PC-9 (cell line): Measurements from ENCODE around the gene RP2. TPM values are rescaled to one million over a fixed set of nuclear protein-coding genes. Genes with fewer than 3 reads are reported as not detected.

Experiments
- BruUV-seq: library from RNA; stranded (reverse); fragments of 400-500 nt; replicated peaks from 2 replicates; lab custom pipeline; 2021; lab: Mats Ljungman, UMichigan
- CTCF ChIA-PET: fragments of 300-600 bp; sonication (Branson Sonifier 250); formaldehyde crosslinking; loops from one replicate; lab custom pipeline; 2022; ENCODE audit warnings: antibody characterized with exemption; lab: Charles Lee
- POLR2A ChIA-PET: fragments of 300-600 bp; sonication (Branson Sonifier 250); formaldehyde crosslinking; loops from one replicate; lab custom pipeline; 2022; ENCODE audit warnings: antibody characterized with exemption; ENCODE audit not compliant: unreplicated experiment; lab: Charles Lee
- DNase-seq, 2 experiments: peaks; one replicate each; pipeline versions ENCODE4 v3.0.0 to v3.0.0-alpha.2; 2015 to 2022; ENCODE audit warnings: mixed read lengths in 1 of 2
- H2AFZ ChIP-seq: fragments of 200-600 bp; sonication (generic); 2 replicates; pipeline ENCODE4 v1.8.1; 2017; ENCODE audit warnings: antibody characterized with exemption
- H3F3A ChIP-seq: fragments of 200-600 bp; sonication (generic); 2 replicates; pipeline ENCODE4 v1.8.1; 2017; ENCODE audit warnings: antibody characterized with exemption, mild to moderate bottlenecking, low read depth; ENCODE audit not compliant: insufficient read depth
- H3K27ac ChIP-seq: fragments of 200-600 bp; sonication (generic); 2 replicates; pipeline ENCODE4 v1.6.1; 2016; ENCODE audit warnings: mixed run types
- H3K27me3 ChIP-seq: fragments of 200-600 bp; sonication (generic); 2 replicates; pipeline ENCODE4 v1.6.1; 2016; ENCODE audit warnings: low read depth, mixed run types; ENCODE audit not compliant: insufficient read depth
- H3K36me3 ChIP-seq: fragments of 200-600 bp; sonication (generic); 2 replicates; pipeline ENCODE4 v1.6.1; 2016; ENCODE audit warnings: low read depth, mixed run types
- H3K4me1 ChIP-seq: fragments of 200-600 bp; sonication (generic); replicated peaks from 2 replicates; pipeline ENCODE4 v1.6.1; 2016; ENCODE audit warnings: mixed run types; ENCODE audit not compliant: insufficient read depth
- H3K4me2 ChIP-seq: fragments of 200-600 bp; sonication (generic); 2 replicates; pipeline ENCODE4 v1.6.1; 2017; ENCODE audit warnings: mixed run types
- H3K4me3 ChIP-seq: fragments of 200-600 bp; sonication (generic); 2 replicates; pipeline ENCODE4 v1.6.1; 2016; ENCODE audit warnings: mixed run types
- H3K79me2 ChIP-seq: fragments of 200-600 bp; sonication (generic); 2 replicates; pipeline ENCODE4 v1.6.1; 2017; ENCODE audit warnings: low read depth, mixed run types
- H3K9me2 ChIP-seq: fragments of 200-600 bp; sonication (generic); 2 replicates; pipeline ENCODE4 v1.8.1; 2017; ENCODE audit warnings: mild to moderate bottlenecking; ENCODE audit not compliant: insufficient read depth
- H3K9me3 ChIP-seq: fragments of 200-600 bp; sonication (generic); 2 replicates; pipeline ENCODE4 v1.8.1; 2016; ENCODE audit warnings: low read depth; ENCODE audit not compliant: insufficient read depth
- H4K20me1 ChIP-seq: fragments of 200-600 bp; sonication (generic); 2 replicates; pipeline ENCODE4 v1.8.1; 2017; ENCODE audit not compliant: insufficient read depth
- EZH2 ChIP-seq: fragments of 200-600 bp; sonication (generic); IDR thresholded peaks from 2 replicates; pipeline ENCODE4 v1.8.0; 2017; ENCODE audit warnings: antibody characterized with exemption, low read depth
- intact Hi-C: fragments of 100-400 bp; cut with micrococcal nuclease; formaldehyde crosslinking; loops from one replicate; pipeline ENCODE4 v1.10.0; 2022; ENCODE audit not compliant: unreplicated experiment
- total RNA-seq: library from RNA; stranded (reverse); gene quantifications from 2 replicates; pipeline ENCODE4 v1.2.3, GENCODE V29; 2021
- TF ChIP-seq, protein P1 (sequence below): fragments of 200-600 bp; sonication (generic); conservative IDR thresholded peaks from 2 replicates; pipeline ENCODE4 v1.6.1; 2017; ENCODE audit warnings: mixed run types, antibody characterized with exemption, mild to moderate bottlenecking, moderate library complexity

RP2 gene
- total RNA-seq, 1 experiment from 2014 or later = 11.2 TPM

DNA sequence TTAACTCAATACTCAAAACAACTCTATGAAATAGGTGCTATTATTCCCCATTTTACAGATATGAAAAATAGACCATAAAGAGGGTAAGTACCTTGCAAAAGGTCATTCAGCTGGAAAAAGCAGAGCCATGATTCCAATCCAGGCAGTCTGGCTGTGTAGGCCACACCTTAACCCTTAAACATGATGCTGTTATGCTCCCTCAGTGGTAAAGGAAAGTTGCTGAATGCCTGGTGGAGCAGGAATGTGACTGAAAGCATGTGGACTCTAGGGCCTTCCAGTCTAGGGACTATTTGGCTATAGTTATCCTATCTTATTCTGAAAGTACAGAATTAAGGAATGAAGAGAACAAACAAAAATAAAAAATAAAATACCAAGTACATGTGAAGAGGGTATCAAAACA, 19.6 kb downstream of the RP2 start:
- H3K36me3 ChIP-seq = no peaks in the 10 kb centered on the region
- ChIA-PET POLR2A (no interaction called here), CTCF (interaction anchor here (0.7 kb wide), 1 partner anchor 123 kb away, joined by 4 read pairs; no protein-coding TSS in a partner anchor)
- no peaks in the 10 kb centered on the region for H3K27me3 ChIP-seq
- no peaks in the 10 kb centered on the region for H3K79me2 ChIP-seq
- H4K20me1 ChIP-seq = no peaks in the 10 kb centered on the region
- no peak overlapping the region for H3K27ac ChIP-seq
- H3K4me3 ChIP-seq = no peak overlapping the region
- H3K4me2 ChIP-seq = no peak overlapping the region
- H3K4me1 ChIP-seq = no peaks in the 10 kb centered on the region
- H2AFZ ChIP-seq = no peak overlapping the region
- TF ChIP-seq, protein P1, sequence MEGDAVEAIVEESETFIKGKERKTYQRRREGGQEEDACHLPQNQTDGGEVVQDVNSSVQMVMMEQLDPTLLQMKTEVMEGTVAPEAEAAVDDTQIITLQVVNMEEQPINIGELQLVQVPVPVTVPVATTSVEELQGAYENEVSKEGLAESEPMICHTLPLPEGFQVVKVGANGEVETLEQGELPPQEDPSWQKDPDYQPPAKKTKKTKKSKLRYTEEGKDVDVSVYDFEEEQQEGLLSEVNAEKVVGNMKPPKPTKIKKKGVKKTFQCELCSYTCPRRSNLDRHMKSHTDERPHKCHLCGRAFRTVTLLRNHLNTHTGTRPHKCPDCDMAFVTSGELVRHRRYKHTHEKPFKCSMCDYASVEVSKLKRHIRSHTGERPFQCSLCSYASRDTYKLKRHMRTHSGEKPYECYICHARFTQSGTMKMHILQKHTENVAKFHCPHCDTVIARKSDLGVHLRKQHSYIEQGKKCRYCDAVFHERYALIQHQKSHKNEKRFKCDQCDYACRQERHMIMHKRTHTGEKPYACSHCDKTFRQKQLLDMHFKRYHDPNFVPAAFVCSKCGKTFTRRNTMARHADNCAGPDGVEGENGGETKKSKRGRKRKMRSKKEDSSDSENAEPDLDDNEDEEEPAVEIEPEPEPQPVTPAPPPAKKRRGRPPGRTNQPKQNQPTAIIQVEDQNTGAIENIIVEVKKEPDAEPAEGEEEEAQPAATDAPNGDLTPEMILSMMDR = no peak
- no peak for TF ChIP-seq EZH2
- intact Hi-C loops = no loop called here
- no TSS peak for BruUV-seq
- no peaks in the 10 kb centered on the region for H3K9me3 ChIP-seq
- H3K9me2 ChIP-seq = no peaks in the 10 kb centered on the region
- no peak for DNase-seq
- H3F3A ChIP-seq = no peaks in the 10 kb centered on the region

GRCh38 chrX:46860557-46860956, 23.7 kb downstream of the RP2 start:
- H3K4me2 ChIP-seq = no peak overlapping the region
- no peaks in the 10 kb centered on the region for H3F3A ChIP-seq
- H3K9me3 ChIP-seq = no peaks in the 10 kb centered on the region
- H3K4me3 ChIP-seq = no peak overlapping the region
- POLR2A ChIA-PET = no interaction called here
- no peaks in the 10 kb centered on the region for H3K4me1 ChIP-seq
- H3K79me2 ChIP-seq = no peaks in the 10 kb centered on the region
- no peaks in the 10 kb centered on the region for H3K36me3 ChIP-seq
- intact Hi-C loops = no loop called here
- CTCF ChIA-PET = no interaction called here
- no peak for DNase-seq
- no peaks in the 10 kb centered on the region for H4K20me1 ChIP-seq
- no peak overlapping the region for H2AFZ ChIP-seq
- TF ChIP-seq, protein P1 = no peak
- no peak for TF ChIP-seq EZH2
- no peaks in the 10 kb centered on the region for H3K9me2 ChIP-seq
- H3K27me3 ChIP-seq = no peaks in the 10 kb centered on the region
- H3K27ac ChIP-seq = no peak overlapping the region
- no TSS peak for BruUV-seq

DNA sequence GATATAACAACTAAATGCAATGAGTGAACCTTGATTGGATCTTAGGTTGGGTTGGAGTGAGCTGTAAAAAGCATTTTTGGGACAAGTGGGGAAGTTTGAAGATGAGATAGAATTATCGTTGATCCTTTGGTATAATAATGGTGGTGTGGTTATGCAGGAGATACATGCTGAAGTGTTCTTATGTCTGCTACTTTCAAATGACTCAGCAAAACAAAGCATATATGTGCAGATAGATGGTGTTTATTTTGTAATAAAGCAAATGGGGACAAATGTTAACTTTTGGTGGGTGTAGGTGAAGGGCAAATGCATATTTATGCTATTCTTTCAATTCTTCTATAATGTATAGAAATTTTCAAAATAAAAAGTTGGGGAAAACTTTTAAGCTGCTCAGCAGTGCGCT, 26.2 kb downstream of the RP2 start:
- TF ChIP-seq, protein P1 = no peak
- no peak for TF ChIP-seq EZH2
- CTCF ChIA-PET = no interaction called here

More for the DNA sequence above, 26.2 kb downstream of the RP2 start:
- Histone ChIP-seq H3K27me3 (no peaks in the 10 kb centered on the region), H3K36me3 (no peaks in the 10 kb centered on the region), H3K4me3 (no peak overlapping the region), H4K20me1 (no peaks in the 10 kb centered on the region), H3F3A (no peaks in the 10 kb centered on the region), H3K9me3 (no peaks in the 10 kb centered on the region), H3K4me1 (no peaks in the 10 kb centered on the region), H2AFZ (no peak overlapping the region), H3K27ac (no peak overlapping the region), H3K79me2 (no peaks in the 10 kb centered on the region), H3K4me2 (no peak overlapping the region), H3K9me2 (no peaks in the 10 kb centered on the region)
- POLR2A ChIA-PET = no interaction called here
- no TSS peak for BruUV-seq
- intact Hi-C loops = no loop called here
- no peak for DNase-seq
